Kidney epithelial cell (primary cell): Measurements from ENCODE around the gene PIGM. TPM values are rescaled to one million over a fixed set of nuclear protein-coding genes. Genes with fewer than 3 reads are reported as not detected.

Experiments used
- DNase-seq: peaks from one replicate; pipeline ENCODE4 v3.0.0-alpha.2; 2010; ENCODE audit warnings: low read depth
- H3K27me3 ChIP-seq: 2 replicates; pipeline ENCODE4 v1.6.0; 2011; ENCODE audit warnings: low read length; ENCODE audit not compliant: control insufficient read depth, insufficient read depth
- H3K36me3 ChIP-seq: 2 replicates; pipeline ENCODE4 v1.5.1; 2011; ENCODE audit warnings: low read length; ENCODE audit not compliant: control insufficient read depth, insufficient read depth
- H3K4me3 ChIP-seq: 2 replicates; pipeline ENCODE4 v1.5.1; 2011; ENCODE audit warnings: low read depth, mild to moderate bottlenecking, control low read depth, low read length
- CTCF ChIP-seq: IDR thresholded peaks from 2 replicates; pipeline ENCODE4 v1.5.1; 2011; ENCODE audit warnings: mild to moderate bottlenecking, moderate library complexity, low read length, control low read depth, inconsistent platforms; ENCODE audit not compliant: insufficient read depth, poor library complexity, severe bottlenecking
- total RNA-seq: library from RNA; depleted of rRNA; stranded (reverse); fragments of >200 nt; gene quantifications from 2 replicates; pipeline ENCODE4 v1.2.3, GENCODE V29; 2015

PIGM gene
- total RNA-seq, 1 donor from 2014 or later = 5.3 TPM

GRCh38 chr1:160063176-160063575, 31.4 kb upstream of the PIGM start:
- Histone ChIP-seq H3K36me3 (no peaks in the 10 kb centered on the region), H3K4me3 (no peak overlapping the region), H3K27me3 (peaks cover 45% of the 10 kb centered on the region)
- TF ChIP-seq CTCF = no peak
- no peak for DNase-seq

- TF ChIP-seq CTCF = no peak
- H3K36me3 ChIP-seq = no peaks in the 10 kb centered on the region
- H3K27me3 ChIP-seq = peaks cover 43% of the 10 kb centered on the region
- H3K4me3 ChIP-seq = no peak overlapping the region
- DNase-seq = no peak
These were observed 30.4 kb upstream of the PIGM start for GRCh38 chr1:160062230-160062532.

GRCh38 chr1:160061369-160062229, 29.8 kb upstream of the PIGM start:
- Histone ChIP-seq H3K4me3 (no peak overlapping the region), H3K27me3 (peaks cover 39% of the 10 kb centered on the region), H3K36me3 (no peaks in the 10 kb centered on the region)
- TF ChIP-seq CTCF = no peak
- no peak for DNase-seq

GRCh38 chr1:160058087-160058486, 26.3 kb upstream of the PIGM start:
- Histone ChIP-seq H3K36me3 (no peaks in the 10 kb centered on the region), H3K27me3 (peaks cover 40% of the 10 kb centered on the region), H3K4me3 (no peak overlapping the region)
- peak; percentile 13 for TF ChIP-seq CTCF
- no peak for DNase-seq

GRCh38 chr1:160056648-160057169, 24.9 kb upstream of the PIGM start:
- TF ChIP-seq CTCF = no peak
- Histone ChIP-seq H3K36me3 (no peaks in the 10 kb centered on the region), H3K4me3 (no peak overlapping the region), H3K27me3 (peaks cover 34% of the 10 kb centered on the region)
- DNase-seq = no peak
